NCI-H2196 treated with DMSO at 0.1 percent for 48 hours (cell line): ENCODE data around the gene C10orf71.

ENCODE experiments used
- DNase-seq: peaks from one replicate; lab custom pipeline; 2025; ENCODE audit not compliant: unreplicated experiment; lab: John Stamatoyannopoulos, UW

C10orf71 gene

DNA sequence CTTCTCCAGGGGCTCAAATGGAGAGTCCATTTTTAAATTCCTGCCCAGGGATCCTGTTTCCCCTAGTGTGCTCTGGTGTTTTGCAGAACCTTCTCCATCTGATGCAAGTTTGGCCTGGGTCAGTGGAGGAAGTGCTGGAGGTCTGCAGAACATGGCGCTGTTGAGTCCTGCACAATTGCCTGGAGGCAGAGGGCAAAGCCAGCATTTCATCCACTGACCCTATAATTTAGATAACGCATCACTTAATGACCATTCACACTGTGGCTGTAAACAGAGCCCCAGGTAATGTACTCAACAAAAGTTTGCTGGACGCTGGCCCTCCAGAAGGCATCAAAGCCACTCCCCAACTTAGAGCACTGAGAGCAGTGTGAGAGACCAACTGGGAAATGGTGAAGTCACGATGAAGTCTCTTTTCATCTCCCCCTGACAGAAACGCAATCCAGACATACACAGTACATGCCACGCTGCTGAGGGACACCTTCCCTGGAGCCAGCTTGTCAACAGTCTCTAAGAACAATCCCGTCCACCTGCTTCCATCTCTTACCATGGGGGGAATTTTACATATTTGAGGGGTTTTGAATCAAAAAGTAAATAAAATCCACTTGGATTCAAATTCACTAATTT lies 13.4 kb downstream of the C10orf71 start:
- DNase-seq: no peak

DNA sequence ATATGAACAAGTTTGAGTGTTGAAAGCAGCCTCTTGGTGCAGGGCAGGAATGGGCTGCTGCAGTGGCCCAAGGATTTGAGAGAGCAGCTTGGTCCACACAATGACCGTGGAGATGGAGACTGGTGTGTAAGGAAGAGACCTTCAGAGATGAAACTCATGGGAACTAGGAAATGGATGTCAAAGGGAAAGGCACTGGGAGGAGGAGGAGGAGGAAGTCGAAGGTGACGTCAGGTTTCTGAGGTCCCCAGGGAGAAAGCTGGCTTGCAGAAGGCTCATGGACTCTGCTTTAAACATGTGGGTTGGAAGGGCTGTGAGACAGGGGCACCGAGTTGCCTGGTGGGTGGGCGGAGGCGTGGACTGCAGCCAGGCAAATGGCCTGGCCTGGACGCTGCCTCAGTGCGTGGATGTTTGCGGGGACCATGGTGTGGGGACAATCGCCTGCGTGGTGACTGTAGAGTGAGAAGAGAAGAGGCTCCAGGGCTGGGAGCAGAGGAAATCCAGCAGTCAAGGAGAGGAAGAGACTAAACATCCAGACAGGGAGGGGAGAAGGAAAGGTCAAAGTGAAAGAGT lies 14.6 kb downstream of the C10orf71 start:
- DNase-seq: no peak

- DNase-seq: no peak
Measured at GRCh38 chr10:49314806-49315205, 15.8 kb downstream of the C10orf71 start.

GRCh38 chr10:49318028-49318427 lies 19.1 kb downstream of the C10orf71 start:
- no peak for DNase-seq

DNA sequence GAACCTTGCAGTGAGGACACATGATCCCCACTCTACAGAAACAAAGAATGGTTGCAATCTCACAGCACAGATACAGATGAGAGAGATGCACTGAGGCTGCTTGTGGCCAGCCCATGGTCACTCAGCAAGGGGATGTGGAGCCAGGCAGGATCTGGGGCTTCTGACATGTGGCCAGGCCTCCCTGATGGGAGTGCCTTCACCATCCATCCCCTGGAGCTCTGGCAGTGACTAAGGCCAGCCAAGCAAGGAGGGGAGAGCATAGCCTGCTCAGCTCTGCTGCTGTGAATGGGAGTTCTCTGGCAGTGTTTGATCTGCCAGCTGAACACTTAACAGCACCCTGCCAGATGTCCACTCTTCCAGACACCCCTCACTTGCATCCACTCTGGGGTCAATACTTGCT lies 19.8 kb downstream of the C10orf71 start:
- DNase-seq: no peak

DNA sequence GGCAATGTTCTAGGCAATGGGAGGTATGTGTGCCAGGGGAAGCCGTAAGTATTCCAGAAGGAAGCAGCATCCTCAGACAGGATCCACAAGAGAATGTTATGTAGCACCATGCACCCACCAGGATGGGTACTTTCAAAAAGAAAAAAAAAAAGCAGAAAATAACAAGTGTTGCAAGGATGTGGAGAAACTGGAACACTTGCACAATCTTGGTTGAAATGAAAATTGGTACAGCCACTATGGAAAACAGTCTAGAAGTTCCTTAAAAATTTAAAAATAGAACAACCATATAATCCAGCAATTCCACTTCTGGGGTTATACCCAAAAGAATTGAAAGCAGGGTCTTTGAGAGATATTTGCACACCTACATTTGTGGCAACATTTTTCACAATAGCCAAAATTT lies 20.2 kb downstream of the C10orf71 start:
- DNase-seq: no peak

DNA sequence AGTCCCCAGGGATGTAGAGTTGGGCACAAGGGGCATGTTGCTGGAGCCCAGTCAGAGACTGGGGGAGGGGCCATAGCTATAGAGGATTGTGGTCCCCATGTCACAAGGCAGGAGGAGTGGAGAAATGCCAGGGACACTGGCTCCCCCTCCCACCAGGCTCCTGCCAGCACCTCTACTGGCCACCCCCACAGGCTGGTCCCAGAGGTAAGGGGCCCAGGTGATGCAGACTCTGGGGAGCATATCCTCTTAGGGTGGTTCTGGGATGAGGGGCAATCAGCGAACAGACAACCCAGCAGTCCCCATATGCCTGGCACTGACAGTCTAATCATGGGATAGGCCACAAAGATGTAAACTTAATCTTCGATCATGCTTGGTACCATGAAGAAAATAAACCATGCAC lies 21.2 kb downstream of the C10orf71 start:
- no peak for DNase-seq

DNA sequence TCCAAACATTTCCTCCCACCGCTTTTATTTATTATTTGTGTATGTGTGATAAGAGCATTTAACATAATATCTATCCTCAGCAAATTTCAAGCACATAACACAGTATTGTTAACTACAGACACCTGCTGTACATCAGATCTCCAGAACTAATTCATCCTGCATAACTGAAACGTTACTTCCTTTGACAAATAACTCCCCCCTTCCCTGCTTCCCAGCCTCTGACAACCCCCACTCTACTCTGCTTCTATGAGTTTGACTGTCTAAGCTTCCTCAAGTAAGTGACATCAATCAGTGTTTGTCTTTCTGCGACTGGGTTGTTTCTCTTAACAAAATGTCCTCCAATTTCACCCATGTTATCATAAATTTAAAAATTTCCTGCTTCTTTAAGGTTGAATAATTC lies 22.1 kb downstream of the C10orf71 start:
- no peak for DNase-seq

DNA sequence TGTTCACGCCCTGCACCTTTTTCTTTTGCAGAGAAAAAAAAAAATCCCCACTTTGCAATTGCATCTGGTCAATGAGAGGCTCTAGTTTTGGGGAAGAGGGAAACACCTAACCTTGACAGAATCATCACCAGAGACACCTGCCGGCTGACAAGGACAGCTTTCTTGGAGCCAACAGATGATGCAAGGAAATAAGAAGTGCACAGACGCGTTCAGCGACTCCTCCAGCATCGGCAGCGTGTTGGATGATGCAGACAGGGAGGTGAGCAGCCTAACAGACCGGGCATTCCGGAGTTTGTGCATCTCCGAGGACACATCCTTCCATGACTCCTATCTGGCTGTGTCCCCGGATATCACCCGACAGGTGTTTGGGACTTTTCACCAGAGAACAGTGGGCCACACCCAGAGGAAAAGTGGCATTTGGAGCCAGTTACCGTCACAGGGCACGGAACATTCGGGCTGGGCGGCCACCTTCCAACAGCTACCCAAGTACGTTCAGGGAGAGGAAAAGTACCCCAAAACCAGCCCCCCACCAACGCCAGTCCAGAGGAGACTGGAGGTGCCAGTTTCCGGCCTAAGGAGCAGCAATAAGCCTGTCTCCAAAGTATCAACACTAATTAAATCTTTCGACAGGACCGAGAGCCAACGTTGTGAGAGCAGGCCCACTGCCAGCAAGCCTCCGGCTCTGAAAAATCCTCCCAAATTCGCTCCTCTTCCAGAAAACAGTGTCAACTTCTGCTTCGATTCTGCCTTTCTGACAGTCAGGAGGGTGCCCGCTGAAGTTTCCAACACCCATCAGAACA lies 23.6 kb downstream of the C10orf71 start:
- no peak for DNase-seq

DNA sequence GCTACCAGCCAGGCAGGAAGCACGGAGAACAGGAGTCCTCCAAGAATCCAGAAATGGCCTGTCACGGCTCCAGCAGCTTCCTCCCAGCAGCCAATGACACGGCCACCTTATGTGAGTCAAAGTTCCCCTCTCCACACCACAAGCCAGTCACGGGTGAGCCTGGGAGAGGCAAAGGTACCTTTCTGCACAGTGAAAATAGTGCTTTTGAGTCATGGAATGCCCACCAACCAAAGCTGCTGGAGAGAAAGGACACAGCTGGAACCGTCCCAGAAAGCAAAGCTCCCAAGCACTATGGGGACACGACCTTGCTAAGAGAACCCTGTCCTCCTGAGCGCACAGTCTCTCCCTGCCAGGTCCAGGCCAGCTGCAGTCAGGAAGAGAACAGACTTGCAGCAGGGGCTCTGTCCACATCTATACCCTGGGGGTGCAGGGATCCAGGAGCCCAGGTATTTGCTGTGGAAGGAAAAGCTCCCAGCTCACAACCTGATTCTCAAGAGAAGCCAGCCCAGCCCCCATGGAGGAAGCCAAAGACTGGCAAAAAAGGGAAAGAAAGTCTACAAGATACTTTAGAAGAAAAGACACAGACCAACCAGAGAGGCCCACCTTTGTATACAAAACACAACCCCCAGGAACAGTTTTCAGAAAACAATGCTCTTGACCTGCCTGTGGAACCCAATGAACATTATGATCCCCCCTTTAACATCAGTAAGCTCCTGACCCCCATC lies 24.4 kb downstream of the C10orf71 start:
- DNase-seq: no peak

- no peak for DNase-seq
Measured at GRCh38 chr10:49323896-49324270, 24.9 kb downstream of the C10orf71 start.

DNA sequence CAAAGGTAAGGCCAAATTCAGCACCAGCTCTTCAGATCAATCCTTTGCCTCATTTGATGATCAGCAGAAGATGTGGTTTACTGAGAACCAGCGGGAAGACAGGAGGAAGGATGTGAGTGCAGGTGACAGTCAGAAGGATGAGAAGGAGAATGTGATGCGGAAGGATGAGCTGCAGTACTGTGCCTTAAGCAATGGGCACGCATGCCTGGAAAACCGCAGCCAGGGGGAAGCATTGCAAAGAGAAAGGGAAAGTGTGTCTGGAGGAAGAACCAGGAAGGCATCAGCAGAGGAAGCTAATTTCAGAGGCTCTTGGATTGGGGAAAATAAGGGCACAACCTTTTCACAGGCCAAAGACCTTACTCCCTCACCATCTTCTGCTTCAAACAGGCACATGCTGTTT lies 25.7 kb downstream of the C10orf71 start:
- DNase-seq: no peak

GRCh38 chr10:49325131-49325915 lies 26.4 kb downstream of the C10orf71 start:
- no peak for DNase-seq

DNA sequence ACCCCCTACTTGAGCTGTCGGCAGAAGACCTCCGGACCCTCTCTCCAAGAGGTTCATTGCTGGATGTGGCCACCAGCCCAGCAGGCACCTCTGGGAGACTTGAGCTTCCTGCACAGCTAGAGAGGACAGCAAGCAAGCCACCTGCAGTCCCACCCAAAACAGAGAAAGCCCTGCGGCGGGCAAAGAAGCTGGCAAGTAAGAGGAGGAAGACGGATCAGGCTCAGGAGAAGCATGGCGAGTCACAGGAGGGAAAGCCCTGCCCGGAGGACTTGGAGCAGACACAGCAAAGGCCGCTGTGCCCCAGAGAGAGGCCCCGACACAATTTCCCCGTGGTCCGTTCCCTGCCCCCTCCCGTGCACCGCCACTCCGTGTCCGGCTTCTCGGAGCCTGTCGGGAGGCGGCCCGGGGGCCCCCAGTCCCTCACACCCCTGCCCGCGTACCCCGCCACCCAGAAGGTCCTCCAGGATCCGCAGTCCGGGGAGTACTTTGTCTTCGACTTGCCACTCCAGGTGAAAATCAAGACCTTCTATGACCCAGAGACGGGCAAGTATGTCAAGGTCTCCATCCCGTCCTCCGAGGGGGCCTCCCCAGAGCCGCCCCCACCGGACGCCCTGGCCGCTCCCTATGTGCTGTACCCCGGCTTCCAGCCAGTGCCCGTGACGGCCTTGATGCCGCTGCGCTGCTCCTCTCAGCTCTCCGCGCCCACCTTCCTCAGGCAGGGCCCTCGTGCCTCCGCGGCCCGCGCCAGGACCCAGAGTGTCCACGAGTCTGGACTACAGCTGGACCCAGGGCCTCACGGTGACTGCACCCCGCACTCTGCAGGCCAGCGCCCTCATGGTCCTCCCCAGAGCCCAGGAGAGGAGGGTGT lies 27.2 kb downstream of the C10orf71 start:
- no peak for DNase-seq

GRCh38 chr10:49327036-49327813 lies 28.3 kb downstream of the C10orf71 start:
- no peak for DNase-seq

GRCh38 chr10:49328401-49329145 lies 29.6 kb downstream of the C10orf71 start:
- DNase-seq: no peak

GRCh38 chr10:49329146-49329505 lies 30.2 kb downstream of the C10orf71 start:
- no peak for DNase-seq

DNA sequence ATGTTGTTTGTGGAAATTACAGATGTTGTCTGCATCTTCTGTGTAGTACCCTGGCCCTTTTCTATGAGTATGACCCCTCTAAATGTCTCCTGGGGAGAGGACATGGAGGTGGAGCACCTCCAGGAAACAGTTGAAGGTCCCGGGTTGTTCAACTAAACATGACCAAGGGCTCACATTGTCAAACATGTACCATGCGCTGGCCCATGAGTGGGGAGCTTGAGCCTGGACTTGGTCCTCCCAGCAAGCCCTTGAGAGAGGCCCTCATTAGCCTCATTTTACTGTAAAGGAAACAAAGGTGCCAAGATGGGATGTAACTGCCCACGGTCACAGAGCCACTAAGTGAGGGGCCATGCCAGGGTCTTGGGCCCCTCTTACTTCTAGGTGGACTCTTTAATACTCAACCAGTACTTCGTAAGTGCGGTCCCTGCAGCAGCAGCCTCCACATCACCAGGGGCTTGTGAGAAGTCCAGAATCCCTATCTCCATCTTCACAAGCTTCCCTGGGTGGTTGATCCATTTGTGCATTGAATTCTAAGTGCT lies 31.2 kb downstream of the C10orf71 start:
- no peak for DNase-seq
